GM23338 (cell line): Measurements from ENCODE around the gene TRIM56. TPM values are rescaled to one million over a fixed set of nuclear protein-coding genes. Genes with fewer than 3 reads are reported as not detected.
"Not testable (repeated sequence)": the region's sequence is repeated elsewhere in the genome, so short reads cannot be mapped to it uniquely, and the experiment has no call there.

Experiments used
- ATAC-seq: fragments of 200-7000 bp; cut with Tn5 transposase; 3 replicates; pipeline ENCODE4 v1.9.1; 2020
- DNase-seq: peaks from one replicate; pipeline ENCODE4 v3.0.0-alpha.2; 2015; ENCODE audit warnings: low spot score
- H2AFZ ChIP-seq: fragments of 200-600 bp; sonication (generic); 2 replicates; pipeline ENCODE4 v1.8.0; 2016; ENCODE audit warnings: antibody characterized with exemption, mild to moderate bottlenecking, moderate library complexity
- H3F3A ChIP-seq: fragments of 200-600 bp; sonication (generic); replicated peaks from 2 replicates; pipeline ENCODE4 v1.8.0; 2017; ENCODE audit warnings: antibody characterized with exemption, mixed run types, low read depth
- H3K27ac ChIP-seq: fragments of 200-600 bp; sonication (generic); 2 replicates; pipeline ENCODE4 v1.6.1; 2016; ENCODE audit warnings: low read depth
- H3K27me3 ChIP-seq: fragments of 200-600 bp; sonication (generic); 2 replicates; pipeline ENCODE4 v1.8.0; 2016; ENCODE audit warnings: mild to moderate bottlenecking, mixed run types, moderate library complexity; ENCODE audit not compliant: insufficient read depth
- H3K36me3 ChIP-seq: fragments of 200-600 bp; sonication (generic); 2 replicates; pipeline ENCODE4 v1.8.0; 2016; ENCODE audit warnings: mild to moderate bottlenecking; ENCODE audit not compliant: insufficient read depth
- H3K4me1 ChIP-seq: fragments of 200-600 bp; sonication (generic); 2 replicates; pipeline ENCODE4 v1.8.0; 2016; ENCODE audit warnings: mild to moderate bottlenecking, moderate library complexity; ENCODE audit not compliant: insufficient read depth
- H3K4me2 ChIP-seq: fragments of 200-600 bp; sonication (generic); 2 replicates; pipeline ENCODE4 v1.7.1; 2017; ENCODE audit warnings: mixed run types
- H3K4me3 ChIP-seq: fragments of 200-600 bp; sonication (generic); 2 replicates; pipeline ENCODE4 v1.6.1; 2016; ENCODE audit warnings: mixed run types
- H3K79me2 ChIP-seq: fragments of 200-600 bp; sonication (generic); replicated peaks from 2 replicates; pipeline ENCODE4 v1.8.0; 2017; ENCODE audit warnings: mild to moderate bottlenecking; ENCODE audit not compliant: insufficient read depth
- H3K9me2 ChIP-seq: fragments of 200-600 bp; sonication (generic); 2 replicates; pipeline ENCODE4 v1.8.0; 2017; ENCODE audit not compliant: insufficient read depth
- H4K20me1 ChIP-seq: fragments of 200-600 bp; sonication (generic); replicated peaks from 2 replicates; pipeline ENCODE4 v1.8.0; 2017; ENCODE audit warnings: mild to moderate bottlenecking; ENCODE audit not compliant: insufficient read depth
- H3K27ac Mint-ChIP-seq: 2 replicates; pipeline ENCODE4 v1.8.0; 2020; ENCODE audit warnings: inconsistent platforms, mild to moderate bottlenecking, moderate library complexity, mixed read lengths
- H3K27me3 Mint-ChIP-seq: 3 replicates; pipeline ENCODE4 v1.8.0; 2022; ENCODE audit warnings: low read depth, mild to moderate bottlenecking, moderate library complexity, mixed read lengths, inconsistent platforms; ENCODE audit not compliant: insufficient read depth, poor library complexity
- H3K36me3 Mint-ChIP-seq: 3 replicates; pipeline ENCODE4 v1.8.0; 2021; ENCODE audit warnings: low read depth, mild to moderate bottlenecking, inconsistent platforms, moderate library complexity, mixed read lengths
- H3K4me1 Mint-ChIP-seq: 3 replicates; pipeline ENCODE4 v1.8.0; 2020; ENCODE audit warnings: mild to moderate bottlenecking, inconsistent platforms, mixed read lengths
- H3K4me3 Mint-ChIP-seq: 3 replicates; pipeline ENCODE4 v1.8.0; 2021; ENCODE audit warnings: moderate library complexity, mild to moderate bottlenecking, inconsistent platforms, mixed read lengths
- H3K9me3 Mint-ChIP-seq: 3 replicates; pipeline ENCODE4 v1.8.0; 2020; ENCODE audit warnings: moderate library complexity, mild to moderate bottlenecking, inconsistent platforms, mixed read lengths
- ETS1 ChIP-seq: IDR thresholded peaks from 2 replicates; pipeline ENCODE4 v1.6.1; 2016; ENCODE audit warnings: antibody characterized with exemption
- EZH2 ChIP-seq: fragments of 200-600 bp; sonication (generic); IDR thresholded peaks from one replicate; pipeline ENCODE4 v1.8.0; 2017; ENCODE audit warnings: antibody characterized with exemption, mild to moderate bottlenecking, low read depth; ENCODE audit not compliant: unreplicated experiment
- REST ChIP-seq: IDR thresholded peaks from one replicate; pipeline ENCODE4 v1.6.1; 2018; ENCODE audit warnings: antibody characterized with exemption; ENCODE audit not compliant: unreplicated experiment
- STAT1 ChIP-seq: IDR thresholded peaks from one replicate; pipeline ENCODE4 v1.6.1; 2016; ENCODE audit warnings: antibody characterized with exemption; ENCODE audit not compliant: unreplicated experiment
- ZNF114 ChIP-seq: fragments of 250-450 bp; sonication (Bioruptor Pico); IDR thresholded peaks from 2 replicates; pipeline ENCODE4 v1.5.0; 2020; ENCODE audit warnings: mild to moderate bottlenecking, moderate library complexity
- polyA plus RNA-seq: library from polyadenylated mRNA; unstranded; fragments of >200 nt; fragmentation: Nextera tagmentation; extraction: Ambion mirVana; gene quantifications from 2 replicates; pipeline ENCODE4 v1.2.1, GENCODE V29; 2016
- total RNA-seq: library from RNA; depleted of rRNA; stranded (reverse); fragments of >200 nt; shearing (Covaris generic); gene quantifications from 2 replicates; pipeline ENCODE4 v1.2.3, GENCODE V29; 2014
- TF ChIP-seq, protein P1 (sequence below): fragments of 250-450 bp; sonication (Bioruptor Pico); IDR thresholded peaks from 2 replicates; pipeline ENCODE4 v1.5.0; 2020; ENCODE audit warnings: mild to moderate bottlenecking, moderate library complexity

Gene TRIM56
- total and polyA plus RNA-seq, 2 experiments from 2014 or later: 10.0 to 15.7 TPM

- TF ChIP-seq, protein P1, sequence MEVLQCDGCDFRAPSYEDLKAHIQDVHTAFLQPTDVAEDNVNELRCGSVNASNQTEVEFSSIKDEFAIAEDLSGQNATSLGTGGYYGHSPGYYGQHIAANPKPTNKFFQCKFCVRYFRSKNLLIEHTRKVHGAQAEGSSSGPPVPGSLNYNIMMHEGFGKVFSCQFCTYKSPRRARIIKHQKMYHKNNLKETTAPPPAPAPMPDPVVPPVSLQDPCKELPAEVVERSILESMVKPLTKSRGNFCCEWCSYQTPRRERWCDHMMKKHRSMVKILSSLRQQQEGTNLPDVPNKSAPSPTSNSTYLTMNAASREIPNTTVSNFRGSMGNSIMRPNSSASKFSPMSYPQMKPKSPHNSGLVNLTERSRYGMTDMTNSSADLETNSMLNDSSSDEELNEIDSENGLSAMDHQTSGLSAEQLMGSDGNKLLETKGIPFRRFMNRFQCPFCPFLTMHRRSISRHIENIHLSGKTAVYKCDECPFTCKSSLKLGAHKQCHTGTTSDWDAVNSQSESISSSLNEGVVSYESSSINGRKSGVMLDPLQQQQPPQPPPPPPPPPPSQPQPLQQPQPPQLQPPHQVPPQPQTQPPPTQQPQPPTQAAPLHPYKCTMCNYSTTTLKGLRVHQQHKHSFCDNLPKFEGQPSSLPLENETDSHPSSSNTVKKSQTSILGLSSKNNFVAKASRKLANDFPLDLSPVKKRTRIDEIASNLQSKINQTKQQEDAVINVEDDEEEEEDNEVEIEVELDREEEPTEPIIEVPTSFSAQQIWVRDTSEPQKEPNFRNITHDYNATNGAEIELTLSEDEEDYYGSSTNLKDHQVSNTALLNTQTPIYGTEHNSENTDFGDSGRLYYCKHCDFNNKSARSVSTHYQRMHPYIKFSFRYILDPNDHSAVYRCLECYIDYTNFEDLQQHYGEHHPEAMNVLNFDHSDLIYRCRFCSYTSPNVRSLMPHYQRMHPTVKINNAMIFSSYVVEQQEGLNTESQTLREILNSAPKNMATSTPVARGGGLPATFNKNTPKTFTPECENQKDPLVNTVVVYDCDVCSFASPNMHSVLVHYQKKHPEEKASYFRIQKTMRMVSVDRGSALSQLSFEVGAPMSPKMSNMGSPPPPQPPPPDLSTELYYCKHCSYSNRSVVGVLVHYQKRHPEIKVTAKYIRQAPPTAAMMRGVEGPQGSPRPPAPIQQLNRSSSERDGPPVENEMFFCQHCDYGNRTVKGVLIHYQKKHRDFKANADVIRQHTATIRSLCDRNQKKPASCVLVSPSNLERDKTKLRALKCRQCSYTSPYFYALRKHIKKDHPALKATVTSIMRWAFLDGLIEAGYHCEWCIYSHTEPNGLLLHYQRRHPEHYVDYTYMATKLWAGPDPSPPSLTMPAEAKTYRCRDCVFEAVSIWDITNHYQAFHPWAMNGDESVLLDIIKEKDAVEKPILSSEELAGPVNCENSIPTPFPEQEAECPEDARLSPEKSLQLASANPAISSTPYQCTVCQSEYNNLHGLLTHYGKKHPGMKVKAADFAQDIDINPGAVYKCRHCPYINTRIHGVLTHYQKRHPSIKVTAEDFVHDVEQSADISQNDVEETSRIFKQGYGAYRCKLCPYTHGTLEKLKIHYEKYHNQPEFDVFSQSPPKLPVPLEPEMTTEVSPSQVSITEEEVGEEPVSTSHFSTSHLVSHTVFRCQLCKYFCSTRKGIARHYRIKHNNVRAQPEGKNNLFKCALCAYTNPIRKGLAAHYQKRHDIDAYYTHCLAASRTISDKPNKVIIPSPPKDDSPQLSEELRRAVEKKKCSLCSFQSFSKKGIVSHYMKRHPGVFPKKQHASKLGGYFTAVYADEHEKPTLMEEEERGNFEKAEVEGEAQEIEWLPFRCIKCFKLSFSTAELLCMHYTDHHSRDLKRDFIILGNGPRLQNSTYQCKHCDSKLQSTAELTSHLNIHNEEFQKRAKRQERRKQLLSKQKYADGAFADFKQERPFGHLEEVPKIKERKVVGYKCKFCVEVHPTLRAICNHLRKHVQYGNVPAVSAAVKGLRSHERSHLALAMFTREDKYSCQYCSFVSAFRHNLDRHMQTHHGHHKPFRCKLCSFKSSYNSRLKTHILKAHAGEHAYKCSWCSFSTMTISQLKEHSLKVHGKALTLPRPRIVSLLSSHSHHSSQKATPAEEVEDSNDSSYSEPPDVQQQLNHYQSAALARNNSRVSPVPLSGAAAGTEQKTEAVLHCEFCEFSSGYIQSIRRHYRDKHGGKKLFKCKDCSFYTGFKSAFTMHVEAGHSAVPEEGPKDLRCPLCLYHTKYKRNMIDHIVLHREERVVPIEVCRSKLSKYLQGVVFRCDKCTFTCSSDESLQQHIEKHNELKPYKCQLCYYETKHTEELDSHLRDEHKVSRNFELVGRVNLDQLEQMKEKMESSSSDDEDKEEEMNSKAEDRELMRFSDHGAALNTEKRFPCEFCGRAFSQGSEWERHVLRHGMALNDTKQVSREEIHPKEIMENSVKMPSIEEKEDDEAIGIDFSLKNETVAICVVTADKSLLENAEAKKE (CRISPR knock-in tag): no peak
- no peak for TF ChIP-seq REST
- TF ChIP-seq ETS1: no peak
- TF ChIP-seq EZH2: no peak
- no peak for TF ChIP-seq STAT1
- no peak for TF ChIP-seq ZNF114 (CRISPR knock-in tag)
Measured at GRCh38 chr7:101068401-101068800, 16.9 kb upstream of the TRIM56 start (continued).

DNA sequence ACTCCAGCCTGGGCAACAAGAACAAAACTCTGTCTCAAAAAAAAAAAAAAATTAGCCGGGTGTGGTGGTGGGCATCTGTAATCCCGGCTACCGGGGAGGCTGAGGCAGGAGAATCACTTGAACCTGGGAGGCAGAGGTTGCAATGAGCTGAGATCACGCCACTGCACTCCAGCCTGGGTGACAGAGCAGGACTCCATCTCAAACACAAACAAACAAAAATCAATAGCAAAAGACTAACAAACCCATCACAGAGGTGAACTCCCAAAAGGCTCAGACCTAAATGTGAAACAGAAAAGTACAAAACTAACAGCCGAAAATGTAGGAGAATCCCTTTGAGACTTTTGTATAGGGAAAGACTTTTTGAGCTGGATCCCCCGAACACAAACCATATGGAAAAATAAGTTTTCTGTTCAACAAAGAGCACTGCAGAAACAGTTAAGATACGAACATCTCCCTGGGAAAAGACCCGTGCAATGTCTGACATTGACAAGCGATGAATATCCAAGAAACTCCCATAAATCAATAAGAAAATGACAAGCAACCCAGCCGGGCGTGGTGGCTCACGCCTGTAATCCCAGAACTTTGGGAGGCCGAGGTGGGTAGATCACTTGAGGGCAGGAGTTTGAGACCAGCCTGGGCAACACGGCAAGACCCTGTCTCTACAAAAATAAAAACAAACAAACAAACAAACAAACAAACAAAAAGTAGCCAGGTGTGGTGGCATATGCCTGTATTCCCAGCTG, 13.7 kb upstream of the TRIM56 start:
- H3K9me3 Mint-ChIP-seq, H3K27ac Mint-ChIP-seq, H3K36me3 Mint-ChIP-seq, DNase-seq, H3K27me3 ChIP-seq, H3K4me1 Mint-ChIP-seq, H4K20me1 ChIP-seq, H2AFZ ChIP-seq, H3F3A ChIP-seq, H3K4me2 ChIP-seq, H3K27me3 Mint-ChIP-seq, H3K79me2 ChIP-seq, H3K27ac ChIP-seq, H3K36me3 ChIP-seq, H3K9me2 ChIP-seq, H3K4me3 ChIP-seq, H3K4me1 ChIP-seq, H3K4me3 Mint-ChIP-seq, ATAC-seq: not testable (repeated sequence)
